ENCODE measurements around the gene LETM1. TPM values are rescaled to one million over a fixed set of nuclear protein-coding genes. Genes with fewer than 3 reads are reported as not detected.

The LETM1 gene
- total RNA-seq, 1 experiment from 2014 or later = 67.3 TPM

GRCh38 chr4:1815096-1815996, 40.6 kb downstream of the LETM1 start:
- ChIA-PET CTCF (no interaction called here), POLR2A (no interaction called here), RAD21 (ENCODE audit: low non-redundant PET in 1 of 2, low total read pairs in 2 of 2, uncharacterized antibody in 2 of 2, unreplicated experiment in 2 of 2) (no interaction called here)
- intact Hi-C loops (cut with micrococcal nuclease) = no loop called here
- TF ChIP-seq ELF1 (IDR thresholded peaks at IDR 0.05; ENCODE audit: borderline replicate concordance, low read depth) (no peak), MAX (IDR thresholded peaks at IDR 0.05) (no peak), RAD21 (IDR thresholded peaks at IDR 0.05; ENCODE audit: low read depth) (no peak), SIN3A (IDR thresholded peaks at IDR 0.05; ENCODE audit: low read depth) (no peak), SRF (IDR thresholded peaks at IDR 0.05; ENCODE audit: low read depth) (no peak), EZH2phosphoT487 (IDR thresholded peaks at IDR 0.05; ENCODE audit: borderline replicate concordance) (no peak), POLR2A (IDR thresholded peaks at IDR 0.05; ENCODE audit: borderline replicate concordance, extremely low read depth, insufficient read depth, insufficient read length) (no peak), ZFX (IDR thresholded peaks at IDR 0.05) (no peak), FOSL1 (IDR thresholded peaks at IDR 0.05; ENCODE audit: low read depth) (no peak), POLR2AphosphoS5 (IDR thresholded peaks at IDR 0.05; ENCODE audit: low read depth, low read length) (no peak), EZH2 (IDR thresholded peaks at IDR 0.05) (no peak)
- TF ChIP-seq, protein P1, sequence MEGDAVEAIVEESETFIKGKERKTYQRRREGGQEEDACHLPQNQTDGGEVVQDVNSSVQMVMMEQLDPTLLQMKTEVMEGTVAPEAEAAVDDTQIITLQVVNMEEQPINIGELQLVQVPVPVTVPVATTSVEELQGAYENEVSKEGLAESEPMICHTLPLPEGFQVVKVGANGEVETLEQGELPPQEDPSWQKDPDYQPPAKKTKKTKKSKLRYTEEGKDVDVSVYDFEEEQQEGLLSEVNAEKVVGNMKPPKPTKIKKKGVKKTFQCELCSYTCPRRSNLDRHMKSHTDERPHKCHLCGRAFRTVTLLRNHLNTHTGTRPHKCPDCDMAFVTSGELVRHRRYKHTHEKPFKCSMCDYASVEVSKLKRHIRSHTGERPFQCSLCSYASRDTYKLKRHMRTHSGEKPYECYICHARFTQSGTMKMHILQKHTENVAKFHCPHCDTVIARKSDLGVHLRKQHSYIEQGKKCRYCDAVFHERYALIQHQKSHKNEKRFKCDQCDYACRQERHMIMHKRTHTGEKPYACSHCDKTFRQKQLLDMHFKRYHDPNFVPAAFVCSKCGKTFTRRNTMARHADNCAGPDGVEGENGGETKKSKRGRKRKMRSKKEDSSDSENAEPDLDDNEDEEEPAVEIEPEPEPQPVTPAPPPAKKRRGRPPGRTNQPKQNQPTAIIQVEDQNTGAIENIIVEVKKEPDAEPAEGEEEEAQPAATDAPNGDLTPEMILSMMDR (IDR thresholded peaks at IDR 0.05 in 2 of 3, conservative IDR thresholded peaks at IDR 0.05 in 1 of 3; ENCODE audit: borderline replicate concordance in 1 of 3, insufficient read depth in 1 of 3, low read depth in 2 of 3, low read length in 2 of 3) = no peak
- Histone ChIP-seq H3K4me3 (replicated peaks in 1 of 2; ENCODE audit: low read depth in 1 of 2, low read length in 2 of 2) (no peak overlapping the region), H3K36me3 (ENCODE audit: control insufficient read depth in 1 of 2, insufficient read depth in 2 of 2, low read length in 2 of 2) (peaks cover 24 to 50% of the 10 kb centered on the region in 2 experiments; a peak in 3 of 4 replicates), H3K4me2 (ENCODE audit: low read length) (no peak overlapping the region), H3K79me2 (ENCODE audit: insufficient read depth, low read length) (no peaks in the 10 kb centered on the region), H2AFZ (ENCODE audit: low read depth, low read length, poor library complexity, severe bottlenecking) (no peak overlapping the region), H3K27ac (ENCODE audit: low read depth, low read length) (no peak overlapping the region), H3K9me2 (ENCODE audit: insufficient read depth) (no peaks in the 10 kb centered on the region), H3K9ac (ENCODE audit: low read length) (no peak overlapping the region), H3K27me3 (ENCODE audit: insufficient read depth, low read length) (no peaks in the 10 kb centered on the region), H3K9me3 (ENCODE audit: control insufficient read depth in 1 of 2, insufficient read depth in 1 of 2, low read depth in 1 of 2, low read length in 2 of 2) (no peaks in the 10 kb centered on the region), H3K4me1 (ENCODE audit: control insufficient read depth in 1 of 2, insufficient read depth in 2 of 2, low read length in 2 of 2) (0 out of 4 replicates have a peak, but pooled peaks cover 0 to 1% of the 10 kb centered on the region in 2 experiments), H4K20me1 (ENCODE audit: insufficient read depth) (no peaks in the 10 kb centered on the region)
- DNase-seq (ENCODE audit: low read depth, low spot score) (no peak), ATAC-seq (no peak)
- BruUV-seq (replicated peaks) = no TSS peak
